ENCODE measurements around the gene PCNP. TPM values are rescaled to one million over a fixed set of nuclear protein-coding genes. Genes with fewer than 3 reads are reported as not detected.
A peak's percentile ranks its signal among the peaks of the same experiment; 100 is the strongest.
"Not testable (repeated sequence)": the region's sequence is repeated elsewhere in the genome, so short reads cannot be mapped to it uniquely, and the experiment has no call there.

PCNP gene
- polyA plus RNA-seq, 1 donor from 2014 or later: 119 TPM

GRCh38 chr3:101548527-101549105, 25.4 kb upstream of the PCNP start:
- H3K4me3 Mint-ChIP-seq: no peak overlapping the region
- H3K27ac Mint-ChIP-seq: peak overlapping the region in 1 of 3 donors; percentile 4
- no peaks in the 10 kb centered on the region for H3K9me3 Mint-ChIP-seq

GRCh38 chr3:101549473-101549872, 24.5 kb upstream of the PCNP start:
- H3K4me1 Mint-ChIP-seq: peaks cover 0 to 1% (median 0%) of the 10 kb centered on the region in 3 donors
- no peak overlapping the region for H3K27ac Mint-ChIP-seq
- H3K27me3 Mint-ChIP-seq: peaks cover 1% of the 10 kb centered on the region
- no peaks in the 10 kb centered on the region for H3K36me3 Mint-ChIP-seq
- H3K9me3 Mint-ChIP-seq: no peaks in the 10 kb centered on the region
- H3K4me3 Mint-ChIP-seq: no peak overlapping the region

More at GRCh38 chr3:101548527-101549105, 25.4 kb upstream of the PCNP start:
- no peaks in the 10 kb centered on the region for H3K36me3 Mint-ChIP-seq
- no peaks in the 10 kb centered on the region for H3K27me3 Mint-ChIP-seq
- H3K4me1 Mint-ChIP-seq: peaks cover 0 to 1% (median 0%) of the 10 kb centered on the region in 3 donors

GRCh38 chr3:101551359-101552081, 22.5 kb upstream of the PCNP start:
- not testable (repeated sequence) for H3K36me3 Mint-ChIP-seq, H3K9me3 Mint-ChIP-seq, H3K4me1 Mint-ChIP-seq, H3K27ac Mint-ChIP-seq, H3K27me3 Mint-ChIP-seq, H3K4me3 Mint-ChIP-seq

DNA sequence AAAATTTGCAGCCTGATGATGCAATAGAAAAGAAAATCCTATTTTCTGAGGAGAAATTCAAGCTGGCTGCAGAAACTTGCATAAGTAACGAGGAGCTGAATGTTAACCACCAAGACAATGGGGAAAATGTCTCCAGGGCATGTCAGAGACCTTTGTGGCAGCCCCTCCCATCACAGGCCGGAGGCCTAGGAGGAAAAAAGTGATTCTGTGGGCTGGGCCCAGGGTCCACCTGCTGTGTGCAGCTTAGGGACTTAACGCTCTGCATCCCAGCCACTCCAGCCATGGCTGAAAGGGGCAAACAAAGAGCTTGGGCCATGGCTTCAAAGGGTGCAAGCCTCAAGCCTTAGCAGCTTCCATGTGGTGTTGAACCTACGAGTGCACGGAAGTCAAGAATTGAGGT, 20.6 kb upstream of the PCNP start:
- H3K36me3 Mint-ChIP-seq, H3K27ac Mint-ChIP-seq, H3K4me1 Mint-ChIP-seq, H3K27me3 Mint-ChIP-seq, H3K9me3 Mint-ChIP-seq, H3K4me3 Mint-ChIP-seq: not testable (repeated sequence)

- H3K9me3 Mint-ChIP-seq: no peaks in the 10 kb centered on the region
- H3K36me3 Mint-ChIP-seq: no peaks in the 10 kb centered on the region
- no peak overlapping the region for H3K27ac Mint-ChIP-seq
- H3K4me1 Mint-ChIP-seq: peaks cover 0 to 6% (median 2%) of the 10 kb centered on the region in 3 donors
- H3K27me3 Mint-ChIP-seq: peaks cover 9% of the 10 kb centered on the region
- H3K4me3 Mint-ChIP-seq: no peak overlapping the region
Measured at GRCh38 chr3:101556064-101556463, 17.9 kb upstream of the PCNP start.

GRCh38 chr3:101561630-101562328, 12.2 kb upstream of the PCNP start, which contains the start of gene TRMT10C:
TRMT10C (plus strand) TSS chr3:101561868; CDS start chr3:101564782, 2,914 bp downstream.
- peak within 1 kb of the TSS; percentile 95 to 99 (median 98) for H3K4me3 Mint-ChIP-seq
- no peaks in the 10 kb centered on the region for H3K9me3 Mint-ChIP-seq
- peaks cover 22 to 34% (median 34%) of the 10 kb centered on the region in 3 donors for H3K4me1 Mint-ChIP-seq
- H3K27ac Mint-ChIP-seq: peak within 1 kb of the TSS; percentile 96 to 99 (median 99)
- H3K27me3 Mint-ChIP-seq: no peaks in the 10 kb centered on the region
- H3K36me3 Mint-ChIP-seq: peaks cover 5% of the 10 kb centered on the region

- Mint-ChIP-seq H3K4me3 (peak overlapping the region in 2 of 4 donors; percentile 13 to 30), H3K36me3 (peaks cover 4% of the 10 kb centered on the region), H3K27me3 (no peaks in the 10 kb centered on the region), H3K27ac (peak overlapping the region in 2 of 3 donors; percentile 5 to 50), H3K4me1 (peaks cover 17 to 29% (median 26%) of the 10 kb centered on the region in 3 donors), H3K9me3 (no peaks in the 10 kb centered on the region)
Measured at GRCh38 chr3:101567528-101568317, 6.3 kb upstream of the PCNP start.

GRCh38 chr3:101571028-101571895, 2.7 kb upstream of the PCNP start:
- no peak overlapping the region for H3K4me3 Mint-ChIP-seq
- no peaks in the 10 kb centered on the region for H3K27me3 Mint-ChIP-seq
- no peaks in the 10 kb centered on the region for H3K36me3 Mint-ChIP-seq
- no peak overlapping the region for H3K27ac Mint-ChIP-seq
- H3K4me1 Mint-ChIP-seq: peaks cover 19 to 21% (median 21%) of the 10 kb centered on the region in 3 donors
- no peaks in the 10 kb centered on the region for H3K9me3 Mint-ChIP-seq

GRCh38 chr3:101574388-101575112, 570 bp downstream of the PCNP start:
- H3K4me3 Mint-ChIP-seq: peak overlapping the region; percentile 93 to 100 (median 95)
- H3K27ac Mint-ChIP-seq: peak overlapping the region; percentile 96 to 100 (median 98)
- H3K9me3 Mint-ChIP-seq: no peaks in the 10 kb centered on the region
- no peaks in the 10 kb centered on the region for H3K27me3 Mint-ChIP-seq
- H3K36me3 Mint-ChIP-seq: no peaks in the 10 kb centered on the region
- H3K4me1 Mint-ChIP-seq: peaks cover 34 to 35% (median 34%) of the 10 kb centered on the region in 3 donors

- peaks cover 36 to 44% (median 39%) of the 10 kb centered on the region in 3 donors for H3K4me1 Mint-ChIP-seq
- H3K4me3 Mint-ChIP-seq: peak overlapping the region in 3 of 4 donors; percentile 58 to 86 (median 70)
- peak overlapping the region in 2 of 3 donors; percentile 71 to 83 for H3K27ac Mint-ChIP-seq
- peaks cover under 1% of the 10 kb centered on the region for H3K36me3 Mint-ChIP-seq
- H3K9me3 Mint-ChIP-seq: no peaks in the 10 kb centered on the region
- H3K27me3 Mint-ChIP-seq: no peaks in the 10 kb centered on the region
Measured at GRCh38 chr3:101577286-101577685, 3.3 kb downstream of the PCNP start.

DNA sequence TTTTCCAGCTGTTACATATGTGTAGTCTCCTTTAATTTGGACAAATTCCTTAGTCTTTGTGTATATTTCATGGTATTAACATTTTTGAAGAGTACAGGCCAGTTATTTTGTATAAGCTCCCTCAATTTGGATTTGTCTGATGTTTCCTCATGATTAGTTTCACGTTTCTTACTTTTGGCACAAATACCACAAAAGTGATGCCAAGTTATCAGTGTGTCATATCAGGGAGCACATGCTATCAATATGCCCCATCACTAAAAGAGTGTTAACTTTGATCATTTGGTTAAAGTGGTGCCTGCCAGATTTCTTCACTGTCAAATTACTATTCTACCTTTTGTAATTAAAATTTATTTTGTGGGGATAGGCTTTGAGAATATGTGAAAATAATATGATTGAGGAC, 14.6 kb downstream of the PCNP start:
- H3K27ac Mint-ChIP-seq: no peak overlapping the region
- no peaks in the 10 kb centered on the region for H3K9me3 Mint-ChIP-seq
- H3K36me3 Mint-ChIP-seq: peaks cover 2% of the 10 kb centered on the region
- peaks cover 1 to 17% (median 2%) of the 10 kb centered on the region in 3 donors for H3K4me1 Mint-ChIP-seq
- no peaks in the 10 kb centered on the region for H3K27me3 Mint-ChIP-seq
- H3K4me3 Mint-ChIP-seq: no peak overlapping the region

DNA sequence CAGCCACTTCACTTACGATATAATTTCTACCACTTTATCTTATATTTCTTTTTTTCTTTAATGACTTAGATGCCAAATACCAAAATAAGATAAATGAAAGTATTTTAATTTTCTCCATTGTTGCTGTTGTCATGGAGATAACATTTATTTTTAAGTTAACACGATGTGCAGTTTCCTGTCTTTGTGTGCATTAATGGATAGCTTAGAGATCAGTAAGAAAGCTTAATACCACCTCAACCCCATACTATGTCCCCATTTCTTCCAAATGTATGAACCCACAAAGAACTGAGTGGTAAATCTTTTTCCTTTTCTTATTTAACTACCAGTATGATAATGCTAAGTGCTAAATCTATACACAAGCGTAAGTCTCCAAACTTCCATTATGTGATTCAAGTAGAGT, 17.1 kb downstream of the PCNP start:
- no peaks in the 10 kb centered on the region for H3K27me3 Mint-ChIP-seq
- no peak overlapping the region for H3K27ac Mint-ChIP-seq

GRCh38 chr3:101602731-101603130, 28.8 kb downstream of the PCNP start:
- H3K4me1 Mint-ChIP-seq: peaks cover 0 to 3% (median 2%) of the 10 kb centered on the region in 3 donors
- H3K27ac Mint-ChIP-seq: no peak overlapping the region
- H3K9me3 Mint-ChIP-seq: no peaks in the 10 kb centered on the region
- H3K4me3 Mint-ChIP-seq: no peak overlapping the region
- H3K27me3 Mint-ChIP-seq: no peaks in the 10 kb centered on the region
- H3K36me3 Mint-ChIP-seq: no peaks in the 10 kb centered on the region

More for the DNA sequence above, 17.1 kb downstream of the PCNP start:
- no peak overlapping the region for H3K4me3 Mint-ChIP-seq
- no peaks in the 10 kb centered on the region for H3K36me3 Mint-ChIP-seq
- H3K9me3 Mint-ChIP-seq: no peaks in the 10 kb centered on the region
- peaks cover 0 to 9% (median 2%) of the 10 kb centered on the region in 3 donors for H3K4me1 Mint-ChIP-seq

Data from IgD-negative memory B cell (primary cell).